AG08395 (cell line): ENCODE measurements around the gene SLC5A4.

Experiments
- DNase-seq: peaks from one replicate; pipeline ENCODE4 v3.0.0; 2012; ENCODE audit warnings: mixed read lengths, low spot score

SLC5A4 gene

DNA sequence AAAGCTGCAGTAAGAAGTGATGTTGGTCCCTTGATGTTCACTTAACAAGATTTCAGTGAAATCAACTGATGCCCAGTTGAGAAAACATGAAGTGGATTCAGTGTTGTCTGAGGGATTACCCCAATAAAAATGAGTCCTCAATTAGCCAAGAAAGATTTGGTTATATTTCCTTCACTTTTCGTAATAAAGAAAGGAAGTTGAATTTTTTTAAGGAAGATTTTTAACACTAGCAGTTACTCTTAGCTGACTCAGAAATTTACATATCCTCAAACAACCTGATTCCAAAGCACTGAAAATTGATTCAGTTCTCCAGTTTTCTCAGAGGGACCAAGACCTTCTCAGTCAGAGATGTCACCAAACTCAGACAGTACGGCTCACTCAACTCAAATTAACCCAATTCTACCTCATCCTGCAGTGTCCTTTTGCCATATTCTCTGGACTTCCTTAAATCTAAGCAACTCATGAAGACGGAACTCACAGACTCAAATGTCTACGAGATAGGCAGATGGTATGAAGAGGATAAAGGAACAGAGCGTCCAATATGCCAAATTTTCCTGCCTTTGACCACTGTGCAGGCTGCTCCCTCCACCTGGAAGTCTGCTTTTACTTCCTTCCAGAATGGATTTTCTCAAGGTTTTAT is 22.8 kb downstream of the SLC5A4 start:
- no peak for DNase-seq

DNA sequence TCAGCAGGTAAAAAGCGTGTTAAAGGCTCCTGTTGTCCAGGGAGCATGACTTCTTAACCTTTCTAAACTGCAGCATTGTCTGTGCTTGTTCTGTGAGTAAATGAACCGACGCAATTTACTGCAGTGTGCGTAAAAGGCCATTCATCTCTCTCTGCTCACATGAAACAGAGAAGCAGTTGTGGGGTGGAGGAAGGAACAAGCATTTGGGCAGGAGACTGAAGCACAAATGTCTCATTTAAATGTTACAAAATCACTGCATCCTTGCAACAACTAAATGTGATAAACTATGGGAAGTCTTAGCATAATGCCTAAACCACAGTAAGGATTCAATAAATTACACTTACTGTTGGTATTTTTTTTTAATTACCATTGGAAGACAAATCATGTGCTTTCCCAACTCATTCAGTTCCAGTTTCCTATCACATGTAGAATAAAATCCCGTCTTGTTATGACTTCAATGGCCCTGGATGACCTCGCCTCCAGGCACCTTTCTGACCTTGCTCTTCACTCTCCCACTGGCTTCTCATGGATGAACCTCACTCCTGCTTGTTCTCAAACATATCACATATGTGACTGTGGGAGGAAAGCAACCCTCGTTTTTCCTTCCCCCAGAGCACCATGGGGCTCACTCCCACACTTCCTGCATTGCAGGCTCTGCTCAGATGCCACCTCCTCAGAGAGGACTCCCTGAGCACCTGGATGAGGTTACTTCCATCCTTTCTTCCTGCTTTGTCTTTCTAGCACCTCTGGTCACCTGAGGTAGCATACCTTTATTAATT is 28.6 kb downstream of the SLC5A4 start:
- DNase-seq = no peak

DNA sequence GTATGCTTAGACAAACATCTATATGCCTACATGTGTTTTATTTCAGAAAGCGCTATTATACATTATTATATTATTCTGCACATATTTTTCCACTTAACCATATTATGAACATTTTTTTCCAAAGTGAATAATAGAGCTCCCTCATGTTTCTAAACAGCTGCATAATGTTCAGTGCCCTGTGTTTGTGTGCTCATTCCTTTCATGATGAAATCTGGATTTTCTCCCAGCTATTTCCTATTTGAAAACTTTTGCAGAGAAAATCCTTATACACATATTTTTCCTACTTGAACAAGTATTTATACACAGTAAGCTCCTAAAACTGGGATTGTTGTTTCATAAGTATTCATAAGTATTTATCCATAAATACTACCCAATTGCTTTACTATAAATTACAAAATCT is 32.2 kb downstream of the SLC5A4 start:
- no peak for DNase-seq

DNA sequence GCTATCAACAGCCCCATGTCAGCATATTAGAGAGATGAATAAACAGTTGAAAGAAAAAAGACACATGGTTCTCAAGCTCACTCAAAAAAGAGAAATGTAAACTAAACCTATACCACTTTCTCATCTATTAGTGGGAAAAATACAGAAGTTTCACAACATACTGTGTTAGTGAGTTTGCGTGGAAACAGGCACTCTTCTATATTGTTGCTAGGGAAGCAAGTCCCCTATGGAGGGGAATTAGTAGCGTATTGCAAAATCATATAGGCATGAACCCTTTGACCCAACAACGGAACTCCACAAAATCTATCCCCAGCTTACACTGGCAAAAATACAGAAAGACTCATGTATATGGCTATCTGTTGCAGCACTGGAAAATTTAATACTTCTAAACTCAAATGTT is 36.1 kb downstream of the SLC5A4 start:
- no peak for DNase-seq

DNA sequence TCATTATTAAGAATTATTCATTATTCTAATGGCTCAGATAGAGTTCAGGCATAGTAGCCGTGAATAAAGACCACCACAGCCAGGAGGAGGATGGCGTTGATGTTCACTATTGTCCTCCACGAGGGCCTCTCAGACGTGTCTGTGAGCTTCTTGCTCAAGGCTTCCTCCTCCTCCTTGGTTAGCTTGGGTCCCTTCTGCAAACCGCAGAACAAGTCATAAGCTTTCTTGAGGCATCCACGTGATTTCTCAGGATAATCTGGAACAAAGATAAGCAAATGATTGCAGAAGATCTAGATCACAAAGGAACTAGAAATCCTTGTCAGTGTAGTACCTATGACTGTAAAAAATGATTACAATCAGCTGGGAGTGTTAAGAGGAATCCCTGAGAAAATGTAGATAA is 36.7 kb downstream of the SLC5A4 start:
- no peak for DNase-seq

DNA sequence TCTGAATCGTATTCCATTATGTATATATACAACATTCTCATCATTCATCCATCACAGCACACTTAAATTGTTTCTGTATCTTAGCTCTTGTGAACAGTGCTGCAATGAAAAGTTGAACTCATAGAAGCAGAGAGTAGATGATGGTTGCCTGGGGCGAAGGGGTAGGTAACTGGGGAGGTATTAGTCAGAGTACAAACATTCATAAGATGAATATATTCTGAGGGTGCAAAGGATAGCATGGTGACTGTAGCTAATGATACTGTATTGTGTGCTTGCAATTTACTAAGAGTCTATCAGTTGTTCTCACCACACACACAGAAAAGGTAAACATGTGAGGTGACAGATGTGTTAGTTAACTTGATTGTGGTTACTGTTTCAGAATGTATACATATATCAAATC is 37.7 kb downstream of the SLC5A4 start:
- no peak for DNase-seq

DNA sequence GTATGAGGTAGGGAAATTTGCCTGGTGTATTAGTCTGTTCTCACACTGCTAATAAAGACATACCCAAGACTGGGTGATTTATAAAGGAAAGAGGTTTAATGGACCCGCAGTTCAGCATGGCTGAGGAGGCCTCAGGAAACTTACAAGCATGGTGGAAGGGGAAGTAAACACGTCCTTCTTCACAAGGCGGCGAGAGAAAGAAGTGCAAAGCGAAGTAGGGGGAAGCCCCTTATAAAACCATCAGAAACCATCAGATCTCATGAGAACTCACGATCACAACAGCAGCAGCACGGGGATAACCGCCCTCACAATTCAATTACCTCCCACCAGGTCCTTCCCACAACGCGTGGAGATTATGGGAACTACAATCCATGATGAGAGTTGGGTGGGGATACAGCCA is 38.2 kb downstream of the SLC5A4 start:
- no peak for DNase-seq

DNA sequence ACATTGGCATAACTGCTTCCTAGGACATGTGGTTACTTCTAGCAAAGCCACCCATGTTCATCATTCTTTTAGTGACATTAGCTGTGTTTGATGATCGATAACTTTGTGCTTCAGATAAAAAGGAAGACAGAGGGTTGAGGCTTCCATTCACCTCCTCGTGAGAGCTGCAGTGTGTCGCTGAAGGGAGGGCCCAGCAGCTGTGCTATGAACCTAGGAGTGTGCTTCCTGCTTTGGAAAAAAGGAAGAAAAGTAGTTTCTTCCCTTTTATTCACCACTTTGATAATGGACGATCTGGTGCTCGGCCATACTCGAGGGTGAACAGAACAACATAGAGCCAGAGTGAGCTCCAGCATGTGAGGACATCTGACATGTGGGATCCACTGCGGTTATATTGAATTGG is 44.1 kb downstream of the SLC5A4 start:
- no peak for DNase-seq

DNA sequence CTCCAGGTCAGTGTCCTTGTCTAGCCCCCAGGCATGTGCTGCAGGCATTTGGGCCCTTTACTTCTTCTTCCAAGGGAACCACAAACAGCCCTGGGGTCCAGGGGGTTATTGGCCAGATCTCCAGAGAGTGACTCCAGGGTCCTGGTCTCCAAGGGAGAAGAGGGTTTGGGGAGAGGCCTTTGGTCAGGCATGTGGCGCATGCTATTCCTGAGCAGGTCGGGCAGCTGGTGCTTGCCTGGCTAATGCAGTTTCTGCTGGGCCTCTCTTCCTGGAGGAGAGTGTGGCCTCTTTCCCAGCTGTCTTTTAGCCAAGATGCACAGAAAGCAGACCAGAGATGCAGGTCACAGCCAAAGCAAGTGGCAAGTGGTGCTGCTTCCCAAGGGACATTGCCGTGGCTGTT is 46.5 kb downstream of the SLC5A4 start:
- DNase-seq = no peak

DNA sequence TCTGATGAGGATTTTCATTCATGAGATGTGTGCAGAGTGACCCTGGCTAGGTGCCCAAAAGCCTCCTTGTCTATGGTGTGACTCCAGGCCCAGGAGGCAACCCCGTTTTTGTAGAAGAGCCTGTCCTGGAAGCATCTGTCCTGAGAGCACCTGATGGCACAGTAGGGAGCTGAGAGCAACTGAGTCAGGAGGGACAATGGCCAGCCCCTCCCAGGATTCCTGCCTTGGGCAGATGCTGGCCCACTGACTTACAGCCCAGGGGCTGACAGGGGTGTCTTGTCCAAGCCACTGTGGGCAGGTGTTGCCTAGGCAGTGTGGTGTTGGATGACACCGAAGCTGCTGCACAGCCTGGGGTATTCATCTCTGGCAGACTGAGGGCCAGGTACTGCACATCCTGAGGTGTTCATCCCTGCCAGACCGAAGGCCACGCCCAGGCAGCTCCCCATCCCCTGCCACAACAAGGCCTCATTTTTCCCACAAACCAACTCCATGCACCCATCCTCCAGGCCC is 47.1 kb downstream of the SLC5A4 start:
- no peak for DNase-seq

DNA sequence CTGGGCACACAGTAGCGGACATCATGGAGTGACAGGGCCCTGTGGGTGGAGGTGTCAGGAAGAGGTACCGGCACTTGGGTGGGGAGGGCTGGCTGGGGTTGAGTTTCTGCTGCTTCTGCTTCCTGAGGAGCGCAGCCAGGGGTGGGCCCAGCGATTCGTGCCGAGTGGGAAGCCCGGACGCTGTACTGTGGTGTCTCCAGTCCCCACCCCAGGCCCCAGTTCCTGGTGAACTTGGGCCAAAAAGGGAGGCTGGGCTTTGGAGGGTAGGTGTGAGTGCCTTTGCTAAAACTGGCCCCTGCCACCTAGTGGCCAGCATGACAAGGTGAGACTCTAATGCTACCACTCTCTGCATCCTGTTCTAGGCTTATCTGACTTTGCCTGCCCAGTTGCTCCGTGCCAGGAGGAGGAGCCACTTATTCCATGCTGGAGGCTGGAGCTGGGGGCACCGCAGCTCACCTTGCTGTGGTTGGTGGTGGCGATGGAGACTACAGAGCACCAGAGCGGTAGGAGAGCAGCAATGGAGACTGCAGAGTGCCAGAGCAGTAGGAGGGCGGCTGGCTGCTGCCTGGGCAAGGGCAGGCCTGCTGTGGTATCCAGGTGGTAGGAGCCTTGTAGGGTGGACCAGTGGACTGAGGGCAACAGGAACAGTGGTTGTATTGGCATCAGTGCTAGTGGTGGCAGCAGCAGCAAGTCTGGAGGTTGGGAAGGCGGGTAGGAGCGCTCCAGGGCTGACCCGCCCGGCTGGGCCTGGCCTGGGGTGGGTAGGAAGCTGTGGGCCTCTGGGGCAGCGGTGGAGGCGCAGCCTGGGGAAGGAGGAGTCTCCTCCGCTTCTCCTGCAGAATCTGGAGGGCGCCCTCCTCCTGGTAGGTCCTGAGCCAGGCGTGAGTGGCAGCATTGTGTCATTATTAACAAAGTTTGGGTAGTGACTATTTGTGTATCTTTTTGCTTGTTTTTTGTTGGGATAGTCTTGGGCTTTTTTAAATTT is 48.1 kb downstream of the SLC5A4 start:
- no peak for DNase-seq

DNA sequence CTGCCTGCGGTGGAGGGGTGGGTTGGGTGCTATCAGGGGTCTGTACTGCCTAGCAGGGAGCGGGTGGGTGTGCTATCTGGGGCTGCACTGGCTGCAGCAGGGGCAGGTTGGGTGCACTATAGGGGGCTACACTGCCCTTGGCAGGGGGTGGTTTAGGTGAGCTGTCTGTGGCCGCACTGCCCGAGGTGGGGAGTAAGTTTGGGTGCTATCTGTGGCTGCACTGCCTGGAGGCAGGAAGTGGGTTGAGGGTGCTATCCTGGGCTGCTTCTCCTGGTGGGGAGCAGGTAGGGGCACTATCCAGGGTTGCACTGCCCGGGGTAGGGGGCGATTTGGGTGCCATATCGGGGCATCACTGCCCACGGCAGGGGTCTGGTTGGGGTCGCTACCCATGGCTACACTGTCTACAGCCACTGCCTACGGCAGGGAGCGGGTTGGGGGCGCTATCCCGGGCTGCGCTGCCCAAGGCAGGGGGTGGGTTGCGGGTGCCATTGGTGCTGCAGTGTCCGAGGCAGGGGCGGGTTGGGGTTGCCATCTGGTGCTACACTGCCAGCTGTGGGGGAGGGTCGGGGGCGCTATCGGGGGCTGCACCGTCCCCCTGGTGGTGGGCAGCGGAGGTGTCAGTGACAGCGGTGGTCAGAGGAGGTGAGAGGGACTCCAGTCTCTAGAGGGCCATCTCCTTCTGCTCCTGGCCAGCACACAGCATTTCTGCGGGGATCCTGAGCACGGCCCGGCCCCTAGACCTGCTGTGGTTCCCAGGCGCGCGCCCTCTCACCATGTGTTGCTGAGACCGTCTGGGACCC is 49.0 kb downstream of the SLC5A4 start:
- no peak for DNase-seq

DNA sequence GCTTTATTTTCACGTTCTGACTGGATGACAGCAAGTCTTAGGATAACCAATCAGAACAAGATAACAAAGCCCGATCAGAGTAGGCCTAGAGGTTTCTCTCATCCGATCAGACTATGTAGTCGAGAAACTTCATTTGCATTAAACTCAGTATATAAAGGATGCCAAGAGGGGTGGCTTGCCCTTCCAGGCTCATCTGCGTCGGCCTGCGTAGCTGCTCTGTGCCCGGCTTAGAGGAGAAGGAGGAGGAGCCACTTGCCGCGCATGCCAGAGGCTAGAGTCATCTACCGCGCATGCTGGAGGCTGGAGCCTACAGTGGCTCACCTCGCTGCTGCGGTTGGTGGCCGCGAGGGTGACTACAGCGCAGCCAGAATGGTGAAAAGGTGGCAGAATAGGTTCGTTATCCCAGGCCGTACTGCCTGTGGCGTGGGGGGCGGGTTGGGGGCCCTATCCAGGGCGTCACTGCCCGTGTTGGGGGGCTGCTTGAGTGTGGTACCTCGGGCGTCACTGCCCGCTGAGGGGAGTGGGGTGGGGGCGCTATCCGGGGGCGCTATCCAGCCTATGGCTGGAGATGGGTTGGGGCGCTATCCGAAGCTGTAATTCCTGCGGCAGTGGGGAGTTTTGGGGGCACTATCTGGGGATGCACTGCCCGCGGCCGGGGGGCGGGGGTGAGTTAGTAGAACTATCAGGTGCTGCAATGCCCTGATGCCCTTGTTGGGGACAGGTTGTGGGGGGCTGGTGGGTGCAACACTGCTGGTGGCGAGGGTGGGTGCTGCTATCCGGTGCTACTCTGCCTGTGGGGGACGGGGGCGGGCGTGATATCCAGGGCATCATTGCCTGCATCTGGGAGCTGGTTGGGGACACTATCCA is 50.1 kb downstream of the SLC5A4 start, which contains the start of gene RFPL2:
RFPL2 (minus strand) TSS at position 218 of the 867 bp plus-strand sequence. CDS start 2,622 bp downstream, outside the sequence.
- peak; percentile 6 for DNase-seq

DNA sequence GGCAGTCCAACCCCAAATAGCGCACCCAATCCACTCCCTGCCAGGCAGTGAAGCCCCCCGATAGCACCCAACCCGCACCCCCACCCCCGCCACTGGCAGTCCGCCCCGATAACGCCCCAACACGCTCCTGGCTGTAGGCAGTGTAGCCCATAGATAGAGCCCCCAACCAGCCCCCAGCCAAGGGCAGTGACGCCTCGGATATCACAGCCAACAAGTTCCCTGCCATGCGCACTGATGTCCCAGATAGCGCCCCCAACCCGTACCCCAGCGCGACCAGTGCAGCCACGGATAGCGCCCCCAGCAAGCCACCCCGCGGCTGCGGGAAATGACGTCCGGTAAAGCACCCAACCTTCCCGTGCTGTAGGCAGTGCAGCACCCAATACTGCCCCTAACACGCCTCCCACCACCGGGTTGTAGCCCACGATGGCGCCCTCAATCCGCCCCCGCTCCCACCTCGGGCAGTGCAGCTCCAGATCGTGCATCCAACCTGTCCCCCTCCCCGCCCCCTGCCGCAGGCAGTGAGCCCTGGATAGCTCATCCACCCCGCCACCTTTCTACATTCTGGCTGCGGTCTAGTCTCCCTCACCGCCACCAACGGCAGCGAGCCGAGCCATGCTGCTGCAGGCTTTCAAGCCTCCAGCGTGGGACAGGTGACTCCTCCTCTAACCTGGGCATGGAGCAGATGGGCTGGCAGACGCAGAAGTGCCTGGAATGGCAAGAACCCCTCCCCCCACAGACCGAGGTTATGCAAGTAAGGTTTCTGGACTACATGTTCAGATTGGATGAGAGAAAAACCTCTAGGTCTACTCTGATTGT is 50.9 kb downstream of the SLC5A4 start:
- DNase-seq = no peak

DNA sequence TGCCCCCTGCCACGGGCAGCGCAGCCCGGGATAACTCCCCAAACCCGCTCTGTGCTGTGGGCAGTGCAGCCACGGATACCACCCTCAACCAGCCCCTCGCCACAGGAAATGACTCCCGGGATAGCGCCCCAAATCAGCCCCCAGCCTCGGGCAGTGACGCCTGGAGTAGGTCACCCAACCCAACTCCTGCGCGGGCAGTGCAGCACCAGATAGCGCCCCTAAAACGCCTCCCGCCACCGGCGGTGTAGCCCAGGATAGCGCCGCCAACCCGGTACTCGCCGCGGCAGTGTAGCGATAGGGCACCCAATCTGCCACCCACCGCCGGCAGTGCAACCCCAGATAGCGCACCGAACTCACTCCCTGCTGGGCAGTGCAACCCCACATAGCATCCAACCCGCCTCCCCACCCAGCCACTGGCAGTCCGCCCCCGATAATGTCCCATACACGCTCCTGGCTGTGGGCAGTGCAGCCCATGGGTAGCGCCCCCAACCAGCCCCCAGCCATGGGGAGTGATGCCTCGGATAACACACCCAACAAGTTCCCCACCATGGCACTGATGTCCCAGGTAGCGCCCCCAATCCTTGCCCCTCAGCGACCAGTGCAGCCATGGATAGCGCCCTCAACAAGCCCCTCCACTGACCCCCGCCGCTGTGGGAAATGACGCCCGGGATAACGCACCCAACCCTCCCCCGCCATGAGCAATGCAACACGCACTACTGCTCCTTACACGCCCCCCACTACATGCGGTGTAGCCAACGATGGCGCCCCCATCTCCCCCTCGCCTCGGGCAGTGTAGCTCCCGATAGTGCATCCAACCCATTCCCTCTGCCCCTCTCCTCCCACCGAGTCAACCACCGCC is 51.7 kb downstream of the SLC5A4 start:
- no peak for DNase-seq

DNA sequence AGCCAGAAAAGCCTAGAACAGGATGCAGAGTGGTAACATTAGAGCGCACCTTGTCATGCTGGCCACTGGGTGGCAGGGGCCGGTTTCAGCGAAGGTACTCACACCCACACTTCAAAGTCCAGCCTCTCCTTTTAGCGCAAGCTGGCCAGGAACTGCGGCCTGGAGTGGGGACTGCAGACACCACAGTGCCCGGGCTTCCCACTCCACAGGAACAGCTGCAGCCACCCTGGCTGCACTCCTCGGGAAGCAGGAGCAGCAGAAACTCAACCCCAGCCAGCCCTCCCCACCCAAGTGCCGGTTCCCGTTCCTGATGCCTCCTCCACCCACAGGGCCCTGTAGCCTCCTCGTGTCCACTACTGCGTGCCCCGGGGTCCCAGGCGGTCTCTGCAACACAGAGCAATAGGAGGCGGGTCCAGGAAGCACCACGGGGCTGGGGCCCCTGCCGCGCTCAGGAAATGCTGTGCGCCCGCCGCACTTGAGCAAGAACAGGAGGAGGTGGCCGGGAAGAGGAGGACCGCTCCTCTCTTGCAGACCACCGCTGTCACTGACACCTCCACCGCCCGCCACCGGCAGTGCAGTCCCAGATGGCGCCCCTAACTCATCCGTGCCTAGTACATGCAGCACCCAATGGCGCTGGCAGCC is 52.5 kb downstream of the SLC5A4 start:
- peak; percentile 40 for DNase-seq

DNA sequence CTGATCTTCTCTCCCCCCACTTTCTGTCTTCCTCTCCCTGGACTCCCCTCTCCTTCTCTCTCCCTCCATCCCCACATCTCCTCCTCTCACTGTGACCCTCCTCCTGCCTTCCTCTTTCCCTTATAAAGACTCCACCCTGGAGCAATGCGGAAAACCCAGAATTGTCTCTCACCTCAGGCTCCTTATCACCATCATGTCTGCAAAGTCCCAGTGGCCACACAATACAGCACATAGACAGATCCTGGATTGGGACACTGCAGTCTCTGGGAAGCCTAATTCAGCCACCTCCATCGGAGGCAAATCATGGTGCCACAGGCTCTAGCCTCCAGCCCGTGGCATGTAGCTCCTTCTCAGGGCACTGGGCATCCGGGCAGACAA is 53.0 kb downstream of the SLC5A4 start:
- no peak for DNase-seq

DNA sequence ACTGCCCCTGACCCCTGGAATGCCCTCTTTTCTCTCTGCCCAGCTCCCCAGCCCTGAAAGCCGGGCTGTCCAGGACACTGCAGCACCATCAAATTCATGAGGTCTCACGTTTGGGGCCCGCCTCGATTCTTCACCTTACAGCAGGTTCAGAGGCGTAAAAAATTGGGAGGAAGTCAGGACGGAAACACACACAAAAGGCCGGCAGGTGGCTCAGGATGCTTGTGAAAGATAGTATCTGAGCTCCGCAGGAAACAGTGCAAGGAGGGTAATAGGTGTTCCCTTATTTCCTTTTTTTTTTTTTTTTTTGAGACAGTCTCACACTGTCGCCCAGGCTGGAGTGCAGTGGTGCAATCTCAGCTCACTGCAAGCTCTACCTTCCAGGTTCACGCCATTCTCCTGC is 54.4 kb downstream of the SLC5A4 start:
- DNase-seq = no peak
